Astrocyte (in vitro differentiated cells and primary cell): ENCODE data around the gene TIMM44. TPM values are rescaled to one million over a fixed set of nuclear protein-coding genes. Genes with fewer than 3 reads are reported as not detected.

Experiments used
- DNase-seq: peaks from one replicate; pipeline ENCODE4 v3.0.0-alpha.2; 2010; ENCODE audit warnings: low read depth
- FAIRE-seq: peaks from 2 replicates; lab custom pipeline; 2011; peaks lifted over from hg19 to GRCh38; lab: Jason Lieb, UNC
- H2AFZ ChIP-seq: 2 replicates; pipeline ENCODE4 v1.6.0; 2012; ENCODE audit warnings: low read depth, low read length, inconsistent platforms
- H3K27ac ChIP-seq: 2 replicates; pipeline ENCODE4 v1.5.1; 2011; ENCODE audit warnings: low read depth, low read length, inconsistent platforms
- H3K27me3 ChIP-seq: 2 replicates; pipeline ENCODE4 v1.6.0; 2011; ENCODE audit warnings: low read length, inconsistent platforms; ENCODE audit not compliant: insufficient read depth
- H3K36me3 ChIP-seq: 2 replicates; pipeline ENCODE4 v1.5.1; 2011; ENCODE audit warnings: low read length, inconsistent platforms; ENCODE audit not compliant: insufficient read depth
- H3K4me1 ChIP-seq: 2 replicates; pipeline ENCODE4 v1.5.1; 2011; ENCODE audit warnings: low read length, inconsistent platforms; ENCODE audit not compliant: insufficient read depth
- H3K4me2 ChIP-seq: 2 replicates; pipeline ENCODE4 v1.6.0; 2012; ENCODE audit warnings: low read length, inconsistent platforms
- H3K4me3 ChIP-seq: 2 replicates; pipeline ENCODE4 v1.5.1; 2011; ENCODE audit warnings: low read depth, mild to moderate bottlenecking, low read length, inconsistent platforms; ENCODE audit not compliant: insufficient read depth
- H3K79me2 ChIP-seq: 2 replicates; pipeline ENCODE4 v1.6.0; 2012; ENCODE audit warnings: mild to moderate bottlenecking, low read length, inconsistent platforms; ENCODE audit not compliant: insufficient read depth
- H3K9ac ChIP-seq: 2 replicates; pipeline ENCODE4 v1.6.0; 2012; ENCODE audit warnings: mild to moderate bottlenecking, low read length, inconsistent platforms
- H3K9me3 ChIP-seq: 2 replicates; pipeline ENCODE4 v1.5.1; 2012; ENCODE audit warnings: low read depth, mild to moderate bottlenecking, low read length, inconsistent platforms; ENCODE audit not compliant: insufficient read depth
- H4K20me1 ChIP-seq: 2 replicates; pipeline ENCODE4 v1.6.0; 2012; ENCODE audit warnings: low read length, inconsistent platforms; ENCODE audit not compliant: insufficient read depth
- H3K27ac Mint-ChIP-seq: one replicate; pipeline ENCODE4 v1.8.0; 2021; ENCODE audit warnings: mild to moderate bottlenecking, mixed read lengths; ENCODE audit not compliant: unreplicated experiment
- H3K27me3 Mint-ChIP-seq: one replicate; pipeline ENCODE4 v1.8.0; 2021; ENCODE audit warnings: low read depth, mixed read lengths; ENCODE audit not compliant: unreplicated experiment
- H3K36me3 Mint-ChIP-seq: one replicate; pipeline ENCODE4 v1.8.0; 2021; ENCODE audit warnings: low read depth, mixed read lengths; ENCODE audit not compliant: unreplicated experiment
- H3K4me1 Mint-ChIP-seq: one replicate; pipeline ENCODE4 v1.8.0; 2021; ENCODE audit warnings: low read depth, mixed read lengths; ENCODE audit not compliant: unreplicated experiment
- H3K4me3 Mint-ChIP-seq: one replicate; pipeline ENCODE4 v1.8.0; 2021; ENCODE audit warnings: mild to moderate bottlenecking, moderate library complexity, mixed read lengths; ENCODE audit not compliant: unreplicated experiment
- H3K9me3 Mint-ChIP-seq: one replicate; pipeline ENCODE4 v1.8.0; 2021; ENCODE audit warnings: mild to moderate bottlenecking, mixed read lengths; ENCODE audit not compliant: unreplicated experiment
- EZH2 ChIP-seq: IDR thresholded peaks from 2 replicates; pipeline ENCODE4 v1.6.1; 2012; ENCODE audit warnings: mild to moderate bottlenecking, low read length, inconsistent platforms; ENCODE audit not compliant: insufficient read depth
- total RNA-seq: library from RNA; stranded (reverse); gene quantifications from 2 replicates; pipeline ENCODE4 v1.2.1, GENCODE V29; 2021
- TF ChIP-seq, protein P1 (sequence below): IDR thresholded peaks from 2 replicates; pipeline ENCODE4 v1.5.1; 2011; ENCODE audit warnings: low read depth, mild to moderate bottlenecking, inconsistent platforms, low read length, moderate library complexity; ENCODE audit not compliant: insufficient read depth

TIMM44 gene
- total RNA-seq, 1 donor from 2014 or later, result 71.1 TPM

DNA sequence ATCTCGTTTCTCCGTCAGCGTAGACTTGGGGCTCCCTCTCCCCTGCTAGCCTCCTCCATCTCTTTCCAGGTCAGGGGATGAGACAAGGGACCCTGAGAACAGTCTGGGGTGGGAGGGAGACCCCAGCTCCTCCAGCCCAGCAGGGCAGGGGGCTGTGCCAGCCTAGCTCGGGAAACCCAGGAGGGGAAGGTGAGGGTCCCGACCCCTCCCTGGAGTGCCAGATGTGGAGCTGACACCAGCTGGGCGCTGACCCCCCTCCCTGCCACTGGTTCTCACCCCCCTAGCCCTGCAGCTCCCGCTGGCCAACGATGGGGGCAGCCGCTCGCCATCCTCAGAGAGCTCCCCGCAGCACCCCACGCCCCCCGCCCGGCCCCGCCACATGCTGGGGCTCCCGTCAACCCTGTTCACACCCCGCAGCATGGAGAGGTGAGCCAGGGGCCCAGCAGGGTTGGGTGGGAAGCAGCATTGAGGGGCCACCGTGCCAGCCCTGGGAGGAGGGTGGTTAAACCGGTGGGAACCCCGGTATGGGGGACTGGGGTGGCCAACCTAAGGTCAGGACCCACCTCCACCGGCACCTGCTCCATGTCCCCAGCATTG, 33.9 kb downstream of the TIMM44 start:
- TF ChIP-seq, protein P1, sequence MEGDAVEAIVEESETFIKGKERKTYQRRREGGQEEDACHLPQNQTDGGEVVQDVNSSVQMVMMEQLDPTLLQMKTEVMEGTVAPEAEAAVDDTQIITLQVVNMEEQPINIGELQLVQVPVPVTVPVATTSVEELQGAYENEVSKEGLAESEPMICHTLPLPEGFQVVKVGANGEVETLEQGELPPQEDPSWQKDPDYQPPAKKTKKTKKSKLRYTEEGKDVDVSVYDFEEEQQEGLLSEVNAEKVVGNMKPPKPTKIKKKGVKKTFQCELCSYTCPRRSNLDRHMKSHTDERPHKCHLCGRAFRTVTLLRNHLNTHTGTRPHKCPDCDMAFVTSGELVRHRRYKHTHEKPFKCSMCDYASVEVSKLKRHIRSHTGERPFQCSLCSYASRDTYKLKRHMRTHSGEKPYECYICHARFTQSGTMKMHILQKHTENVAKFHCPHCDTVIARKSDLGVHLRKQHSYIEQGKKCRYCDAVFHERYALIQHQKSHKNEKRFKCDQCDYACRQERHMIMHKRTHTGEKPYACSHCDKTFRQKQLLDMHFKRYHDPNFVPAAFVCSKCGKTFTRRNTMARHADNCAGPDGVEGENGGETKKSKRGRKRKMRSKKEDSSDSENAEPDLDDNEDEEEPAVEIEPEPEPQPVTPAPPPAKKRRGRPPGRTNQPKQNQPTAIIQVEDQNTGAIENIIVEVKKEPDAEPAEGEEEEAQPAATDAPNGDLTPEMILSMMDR, result no peak
- TF ChIP-seq EZH2, result no peak
- Mint-ChIP-seq H3K4me3 (no peak overlapping the region), H3K9me3 (peaks cover 2% of the 10 kb centered on the region), H3K36me3 (peaks cover 3% of the 10 kb centered on the region), H3K4me1 (peaks cover 5% of the 10 kb centered on the region), H3K27me3 (no peaks in the 10 kb centered on the region), H3K27ac (no peak overlapping the region)
- H3K36me3 ChIP-seq, result no peaks in the 10 kb centered on the region
- no peaks in the 10 kb centered on the region for H3K27me3 ChIP-seq
- FAIRE-seq (no peak), DNase-seq (no peak)
- peaks cover 36% of the 10 kb centered on the region for H3K79me2 ChIP-seq
- H3K4me2 ChIP-seq, result no peak overlapping the region
- H3K27ac ChIP-seq, result no peak overlapping the region
- H3K4me1 ChIP-seq, result peaks cover 11% of the 10 kb centered on the region
- H2AFZ ChIP-seq, result no peak overlapping the region
- no peaks in the 10 kb centered on the region for H3K9me3 ChIP-seq
- no peak overlapping the region for H3K9ac ChIP-seq
- H4K20me1 ChIP-seq, result peaks cover 45% of the 10 kb centered on the region
- H3K4me3 ChIP-seq, result no peak overlapping the region

DNA sequence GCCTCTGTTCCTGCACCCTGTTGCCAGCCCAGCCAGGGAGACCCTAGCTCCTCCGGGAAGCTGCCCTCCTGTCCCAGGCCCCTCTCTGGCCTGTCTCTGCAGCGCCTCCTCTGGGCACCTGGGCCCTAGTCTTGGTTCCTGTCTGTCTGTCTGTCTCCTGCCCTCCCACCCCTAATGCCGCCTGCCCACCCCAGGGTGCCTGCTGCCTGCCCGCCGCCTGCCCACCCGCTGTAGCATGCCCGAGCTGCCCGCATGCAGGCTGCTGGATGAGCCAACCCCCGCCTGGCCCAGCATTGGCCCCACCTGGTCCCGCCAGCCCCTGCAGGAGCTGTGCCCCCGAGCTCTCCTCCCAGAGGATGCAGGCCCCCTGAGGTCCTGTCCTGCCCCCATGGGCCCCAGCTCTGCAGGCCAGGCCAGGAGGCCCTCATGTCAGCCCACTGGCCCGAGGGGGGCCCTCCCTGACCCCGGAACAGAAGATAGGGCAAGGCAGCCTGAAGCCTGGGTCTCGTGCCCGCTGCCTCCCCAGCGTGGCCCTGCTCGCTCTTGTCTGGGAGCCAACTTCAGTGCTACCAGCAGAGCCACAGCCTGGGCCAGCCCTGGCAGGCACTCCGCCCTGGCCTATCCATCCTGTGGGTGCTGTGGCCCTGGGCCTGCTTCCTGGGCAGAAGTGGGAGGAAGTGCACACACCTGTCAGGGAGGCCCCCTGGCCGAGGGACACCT, 34.6 kb downstream of the TIMM44 start:
- Histone ChIP-seq H3K4me2 (no peak overlapping the region), H3K36me3 (no peaks in the 10 kb centered on the region), H3K27me3 (no peaks in the 10 kb centered on the region), H3K79me2 (peaks cover 42% of the 10 kb centered on the region), H3K9ac (no peak overlapping the region), H2AFZ (no peak overlapping the region), H3K4me3 (no peak overlapping the region), H3K9me3 (no peaks in the 10 kb centered on the region), H3K27ac (no peak overlapping the region), H4K20me1 (peaks cover 49% of the 10 kb centered on the region), H3K4me1 (peaks cover 13% of the 10 kb centered on the region)
- Mint-ChIP-seq H3K36me3 (peaks cover 3% of the 10 kb centered on the region), H3K27ac (no peak overlapping the region), H3K9me3 (peaks cover 2% of the 10 kb centered on the region), H3K4me3 (no peak overlapping the region), H3K4me1 (peaks cover 5% of the 10 kb centered on the region), H3K27me3 (no peaks in the 10 kb centered on the region)
- TF ChIP-seq, protein P1, result no peak
- no peak for TF ChIP-seq EZH2
- no peak for FAIRE-seq
- no peak for DNase-seq
